SU-DHL-6 (cell line): ENCODE results near the gene OSGEP.

ENCODE experiments used
- H2AFZ ChIP-seq: fragments of 200-600 bp; sonication (generic); 2 replicates; pipeline ENCODE4 v1.6.1; 2014; ENCODE audit warnings: low read depth, mild to moderate bottlenecking, moderate library complexity, mixed read lengths, antibody characterized with exemption, low read length; ENCODE audit not compliant: severe bottlenecking
- H3F3A ChIP-seq: fragments of 200-600 bp; shearing (Covaris generic); 2 replicates; pipeline ENCODE4 v1.6.0; 2016; ENCODE audit warnings: antibody characterized with exemption, mild to moderate bottlenecking; ENCODE audit not compliant: insufficient read depth
- H3K27ac ChIP-seq: fragments of 200-600 bp; sonication (generic); 2 replicates; pipeline ENCODE4 v1.5.1; 2016; ENCODE audit warnings: low read depth, mild to moderate bottlenecking, low read length, moderate library complexity, mixed read lengths
- H3K27me3 ChIP-seq: fragments of 200-600 bp; sonication (generic), shearing (Covaris generic); 2 replicates; pipeline ENCODE4 v1.6.0; 2014; ENCODE audit warnings: mild to moderate bottlenecking, low read length
- H3K36me3 ChIP-seq: fragments of 200-600 bp; sonication (generic); 2 replicates; pipeline ENCODE4 v1.6.1; 2014; ENCODE audit warnings: mild to moderate bottlenecking, low read length, mixed read lengths
- H3K4me2 ChIP-seq: fragments of 300-600, 200-600 bp; shearing (Covaris generic), sonication (generic); 2 replicates; pipeline ENCODE4 v1.6.0; 2014; ENCODE audit warnings: low read length, low read depth, mild to moderate bottlenecking; ENCODE audit not compliant: poor library complexity, severe bottlenecking
- H3K4me3 ChIP-seq: fragments of 200-600 bp; sonication (generic); 2 replicates; pipeline ENCODE4 v1.5.1; 2014; ENCODE audit warnings: antibody characterized with exemption, low read length, mild to moderate bottlenecking, mixed read lengths; ENCODE audit not compliant: insufficient read depth, poor library complexity, severe bottlenecking
- H3K79me2 ChIP-seq: fragments of 200-600 bp; sonication (generic); 2 replicates; pipeline ENCODE4 v1.6.1; 2014; ENCODE audit warnings: mild to moderate bottlenecking, low read length, moderate library complexity; ENCODE audit not compliant: insufficient read depth
- H3K9ac ChIP-seq: fragments of 200-600 bp; sonication (generic); 2 replicates; pipeline ENCODE4 v1.7.0; 2014; ENCODE audit warnings: mild to moderate bottlenecking, low read length
- H3K9me2 ChIP-seq: fragments of 200-600 bp; sonication (generic); replicated peaks from 2 replicates; pipeline ENCODE4 v1.6.1; 2014; ENCODE audit warnings: low read length; ENCODE audit not compliant: insufficient read depth
- H3K9me3 ChIP-seq: fragments of 200-600 bp; sonication (generic); 2 replicates; pipeline ENCODE4 v1.6.1; 2014; ENCODE audit warnings: low read length, mixed read lengths; ENCODE audit not compliant: insufficient read depth
- H4K20me1 ChIP-seq: fragments of 200-600 bp; sonication (generic); 2 replicates; pipeline ENCODE4 v1.6.1; 2014; ENCODE audit warnings: low read depth, mild to moderate bottlenecking, antibody characterized with exemption, low read length, moderate library complexity, mixed read lengths
- EZH2phosphoT487 ChIP-seq: fragments of 200-600 bp; sonication (generic), shearing (Covaris generic); conservative IDR thresholded peaks from 2 replicates; pipeline ENCODE4 v1.6.1; 2018; ENCODE audit warnings: mild to moderate bottlenecking, antibody characterized with exemption, low read length, moderate library complexity, mixed read lengths
- TF ChIP-seq, protein P1 (sequence below): fragments of 200-600 bp; sonication (generic); IDR thresholded peaks from one replicate; pipeline ENCODE4 v1.5.1; 2017; ENCODE audit warnings: antibody characterized with exemption, mild to moderate bottlenecking, low read length, moderate library complexity; ENCODE audit not compliant: insufficient read depth, poor library complexity, severe bottlenecking

OSGEP gene

DNA sequence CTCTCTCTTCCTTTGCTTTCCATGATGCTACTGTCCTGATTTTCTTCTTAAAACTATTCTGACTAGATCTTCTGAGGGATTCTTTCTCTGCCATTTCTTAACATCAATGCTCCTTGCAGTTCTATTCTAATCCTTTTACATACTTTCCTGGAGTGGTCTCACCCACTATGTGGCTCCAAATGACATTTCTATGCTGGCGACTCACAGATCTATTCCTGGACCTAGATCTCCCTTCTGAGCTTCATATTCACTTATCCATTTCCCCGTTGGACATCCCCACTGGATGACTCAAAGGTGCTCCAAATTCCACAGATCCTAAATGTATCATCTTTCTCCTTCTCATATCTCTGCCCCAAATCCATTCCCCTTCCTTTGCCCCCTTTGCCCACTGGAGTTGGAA is 45.4 kb downstream of the OSGEP start:
- Histone ChIP-seq H3K4me2 (no peak overlapping the region), H3K4me3 (no peak overlapping the region), H3F3A (peaks cover 13% of the 10 kb centered on the region; the same call in 1 of the 2 replicates), H3K27ac (no peak overlapping the region), H2AFZ (no peak overlapping the region), H3K9me2 (no peaks in the 10 kb centered on the region), H3K79me2 (peaks cover 11% of the 10 kb centered on the region), H4K20me1 (no peaks in the 10 kb centered on the region), H3K9me3 (no peaks in the 10 kb centered on the region), H3K27me3 (no peaks in the 10 kb centered on the region), H3K9ac (no peak overlapping the region), H3K36me3 (no peaks in the 10 kb centered on the region)
- no peak for TF ChIP-seq EZH2phosphoT487
- TF ChIP-seq, protein P1, sequence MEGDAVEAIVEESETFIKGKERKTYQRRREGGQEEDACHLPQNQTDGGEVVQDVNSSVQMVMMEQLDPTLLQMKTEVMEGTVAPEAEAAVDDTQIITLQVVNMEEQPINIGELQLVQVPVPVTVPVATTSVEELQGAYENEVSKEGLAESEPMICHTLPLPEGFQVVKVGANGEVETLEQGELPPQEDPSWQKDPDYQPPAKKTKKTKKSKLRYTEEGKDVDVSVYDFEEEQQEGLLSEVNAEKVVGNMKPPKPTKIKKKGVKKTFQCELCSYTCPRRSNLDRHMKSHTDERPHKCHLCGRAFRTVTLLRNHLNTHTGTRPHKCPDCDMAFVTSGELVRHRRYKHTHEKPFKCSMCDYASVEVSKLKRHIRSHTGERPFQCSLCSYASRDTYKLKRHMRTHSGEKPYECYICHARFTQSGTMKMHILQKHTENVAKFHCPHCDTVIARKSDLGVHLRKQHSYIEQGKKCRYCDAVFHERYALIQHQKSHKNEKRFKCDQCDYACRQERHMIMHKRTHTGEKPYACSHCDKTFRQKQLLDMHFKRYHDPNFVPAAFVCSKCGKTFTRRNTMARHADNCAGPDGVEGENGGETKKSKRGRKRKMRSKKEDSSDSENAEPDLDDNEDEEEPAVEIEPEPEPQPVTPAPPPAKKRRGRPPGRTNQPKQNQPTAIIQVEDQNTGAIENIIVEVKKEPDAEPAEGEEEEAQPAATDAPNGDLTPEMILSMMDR, result no peak

DNA sequence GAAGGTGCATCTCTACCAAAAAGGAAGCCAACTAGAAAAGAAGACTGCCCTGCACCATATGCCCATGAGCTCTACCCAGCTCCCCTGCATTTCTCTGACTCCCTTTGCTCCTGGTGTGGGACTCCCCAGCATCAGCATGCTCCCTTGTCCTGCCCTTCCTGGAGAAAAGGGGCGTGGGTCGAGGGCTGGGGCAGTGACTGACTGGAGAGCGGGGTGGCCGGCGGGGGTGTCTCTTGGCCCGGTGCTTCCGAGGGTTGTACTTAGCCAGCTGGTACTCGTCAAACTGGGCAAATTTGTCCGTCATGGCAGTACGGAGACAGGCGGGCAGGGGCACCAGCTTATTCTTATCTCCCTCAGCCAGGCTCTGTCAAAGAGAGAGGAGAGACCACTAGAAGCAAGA is 51.1 kb downstream of the OSGEP start:
- Histone ChIP-seq H3F3A (no peaks in the 10 kb centered on the region), H3K9ac (no peak overlapping the region), H4K20me1 (no peaks in the 10 kb centered on the region), H3K36me3 (no peaks in the 10 kb centered on the region; the same call in 1 of the 2 replicates), H2AFZ (no peak overlapping the region), H3K4me3 (no peak overlapping the region), H3K79me2 (no peaks in the 10 kb centered on the region), H3K9me2 (no peaks in the 10 kb centered on the region), H3K9me3 (no peaks in the 10 kb centered on the region), H3K4me2 (no peak overlapping the region), H3K27me3 (no peaks in the 10 kb centered on the region), H3K27ac (no peak overlapping the region)
- TF ChIP-seq, protein P1, result no peak
- TF ChIP-seq EZH2phosphoT487, result no peak

DNA sequence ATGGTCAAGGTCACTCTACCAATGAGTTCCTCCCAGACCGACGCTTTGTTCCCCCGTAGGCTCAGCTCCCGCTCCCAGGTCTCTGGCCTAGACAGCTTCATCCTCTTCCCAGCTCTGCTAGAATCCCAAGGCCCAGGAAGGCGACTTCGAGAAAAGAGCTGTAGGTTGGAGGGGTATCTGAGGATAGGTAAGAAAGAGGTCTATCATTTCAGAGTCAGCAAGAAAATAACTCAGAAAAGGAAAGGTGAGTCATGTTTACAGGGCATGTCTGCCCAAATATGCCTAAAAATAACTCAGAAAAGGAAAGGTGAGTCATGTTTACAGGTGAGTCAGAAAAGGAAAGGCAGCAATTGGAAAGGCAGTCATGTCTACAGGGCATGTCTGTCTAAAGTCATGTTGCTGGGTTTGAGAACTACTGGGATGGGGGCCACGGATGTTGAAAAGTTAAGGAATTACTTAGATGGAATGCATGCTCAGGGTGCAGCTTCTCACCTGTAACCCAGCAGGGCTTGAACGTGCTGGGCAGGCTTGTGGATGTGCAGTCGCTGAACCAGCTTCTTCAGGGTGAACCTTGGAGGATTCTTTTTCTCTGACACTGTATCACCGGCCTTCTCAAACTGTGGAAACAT is 53.5 kb downstream of the OSGEP start:
- no peaks in the 10 kb centered on the region for H3K9me3 ChIP-seq
- no peaks in the 10 kb centered on the region for H4K20me1 ChIP-seq
- no peaks in the 10 kb centered on the region; the same call in 1 of the 2 replicates for H3K36me3 ChIP-seq
- H3F3A ChIP-seq, result no peaks in the 10 kb centered on the region
- H3K79me2 ChIP-seq, result no peaks in the 10 kb centered on the region
- no peaks in the 10 kb centered on the region for H3K27me3 ChIP-seq
- no peak overlapping the region for H3K27ac ChIP-seq
- no peak overlapping the region for H3K4me2 ChIP-seq
- H3K9ac ChIP-seq, result no peak overlapping the region
- no peak overlapping the region for H2AFZ ChIP-seq
- no peak overlapping the region for H3K4me3 ChIP-seq
- H3K9me2 ChIP-seq, result no peaks in the 10 kb centered on the region
- TF ChIP-seq EZH2phosphoT487, result no peak
- TF ChIP-seq, protein P1, result no peak
